K562 (cell line): Measurements from ENCODE around the gene C2CD5. TPM values are rescaled to one million over a fixed set of nuclear protein-coding genes. Genes with fewer than 3 reads are reported as not detected.
A peak's percentile ranks its signal among the peaks of the same experiment; 100 is the strongest.

ENCODE experiments used
- EGR1 ChIP-seq: fragments of 450-650 bp; conservative IDR thresholded peaks from 2 replicates; pipeline ENCODE4 v1.6.1; 2017; ENCODE audit warnings: mild to moderate bottlenecking
- HBP1 ChIP-seq: fragments of 450-650 bp; formaldehyde crosslinking; IDR thresholded peaks from 2 replicates; pipeline ENCODE4 v1.4.0; 2022; ENCODE audit warnings: missing genetic modification characterization
- MIER1 ChIP-seq: fragments of 450-650 bp; IDR thresholded peaks from 2 replicates; pipeline ENCODE4 v1.6.1; 2016; ENCODE audit warnings: antibody characterized with exemption, mild to moderate bottlenecking, low read depth
- PATZ1 ChIP-seq: fragments of 250-450 bp; sonication (Bioruptor Pico); IDR thresholded peaks from 2 replicates; pipeline ENCODE4 v1.5.0; 2020; ENCODE audit warnings: mild to moderate bottlenecking, borderline replicate concordance
- POLR2G ChIP-seq: fragments of 200-400 bp; formaldehyde crosslinking; IDR thresholded peaks from 2 replicates; pipeline ENCODE4 v1.6.1; 2017; ENCODE audit warnings: low read depth, mild to moderate bottlenecking, antibody characterized with exemption, low read length, moderate library complexity
- RFX1 ChIP-seq: fragments of 450-650 bp; IDR thresholded peaks from 2 replicates; pipeline ENCODE4 v1.6.1; 2016; ENCODE audit warnings: mild to moderate bottlenecking, moderate library complexity
- TAF9B ChIP-seq: fragments of 450-650 bp; IDR thresholded peaks from 2 replicates; pipeline ENCODE4 v1.6.1; 2018; ENCODE audit warnings: mild to moderate bottlenecking; ENCODE audit not compliant: partially characterized antibody
- ZBTB33 ChIP-seq: sonication (generic); formaldehyde crosslinking; IDR thresholded peaks from 2 replicates; pipeline ENCODE4 v1.8.1; 2023; ENCODE audit warnings: mild to moderate bottlenecking, missing genetic modification reagents
- ZNF655 ChIP-seq: fragments of 250-450 bp; sonication (Bioruptor Pico); IDR thresholded peaks from 2 replicates; pipeline ENCODE4 v1.5.0; 2021
- polyA plus RNA-seq, 8 experiments: library from polyadenylated mRNA; depleted of rRNA in 4 of 8; stranded (reverse) in 5 of 8; unstranded in 3 of 8; fragments of >200 nt; fragmentation: Nextera tagmentation in 2 of 8; fragmentation: Illumina TruSeq in 1 of 8; extraction: Ambion mirVana in 2 of 8; extraction: Trizol in 1 of 8; gene quantifications; 2 replicates each; pipeline versions ENCODE4 v1.2.1 to v1.2.3, GENCODE V29; 2011 to 2014; ENCODE audit warnings: inconsistent platforms in 1 of 8, missing spikeins in 1 of 8
- total RNA-seq, 7 experiments: library from RNA; depleted of rRNA in 6 of 7; stranded (reverse); fragments of >200 nt in 6 of 7; fragmentation: Illumina TruSeq in 2 of 7; extraction: Trizol in 2 of 7; gene quantifications; 2 replicates each; pipeline versions ENCODE4 v1.2.1 to v1.2.3, GENCODE V29; 2011 to 2021; ENCODE audit warnings: low replicate concordance in 1 of 7
- TF ChIP-seq, protein P1 (sequence below): fragments of 200-800 bp; sonication (Bioruptor generic); IDR thresholded peaks from 2 replicates; pipeline ENCODE4 v1.6.1; 2017; ENCODE audit warnings: missing genetic modification characterization, missing compliant biosample characterization
- TF ChIP-seq, protein P2 (sequence below): IDR thresholded peaks from 3 replicates; pipeline ENCODE4 v1.6.1; 2011; ENCODE audit warnings: borderline replicate concordance, mild to moderate bottlenecking, moderate library complexity; ENCODE audit not compliant: insufficient read length; ENCODE audit errors: extremely low read depth
- TF ChIP-seq, protein P3 (sequence below): fragments of 450-650 bp; IDR thresholded peaks from 2 replicates; pipeline ENCODE4 v1.6.1; 2016

The C2CD5 gene
- total and polyA plus RNA-seq, 9 of the 15 experiments (the other 6 are each of a cell fraction or from before 2014, with no cell fraction given), result 5.1 to 24.1 (median 14.3) TPM

DNA sequence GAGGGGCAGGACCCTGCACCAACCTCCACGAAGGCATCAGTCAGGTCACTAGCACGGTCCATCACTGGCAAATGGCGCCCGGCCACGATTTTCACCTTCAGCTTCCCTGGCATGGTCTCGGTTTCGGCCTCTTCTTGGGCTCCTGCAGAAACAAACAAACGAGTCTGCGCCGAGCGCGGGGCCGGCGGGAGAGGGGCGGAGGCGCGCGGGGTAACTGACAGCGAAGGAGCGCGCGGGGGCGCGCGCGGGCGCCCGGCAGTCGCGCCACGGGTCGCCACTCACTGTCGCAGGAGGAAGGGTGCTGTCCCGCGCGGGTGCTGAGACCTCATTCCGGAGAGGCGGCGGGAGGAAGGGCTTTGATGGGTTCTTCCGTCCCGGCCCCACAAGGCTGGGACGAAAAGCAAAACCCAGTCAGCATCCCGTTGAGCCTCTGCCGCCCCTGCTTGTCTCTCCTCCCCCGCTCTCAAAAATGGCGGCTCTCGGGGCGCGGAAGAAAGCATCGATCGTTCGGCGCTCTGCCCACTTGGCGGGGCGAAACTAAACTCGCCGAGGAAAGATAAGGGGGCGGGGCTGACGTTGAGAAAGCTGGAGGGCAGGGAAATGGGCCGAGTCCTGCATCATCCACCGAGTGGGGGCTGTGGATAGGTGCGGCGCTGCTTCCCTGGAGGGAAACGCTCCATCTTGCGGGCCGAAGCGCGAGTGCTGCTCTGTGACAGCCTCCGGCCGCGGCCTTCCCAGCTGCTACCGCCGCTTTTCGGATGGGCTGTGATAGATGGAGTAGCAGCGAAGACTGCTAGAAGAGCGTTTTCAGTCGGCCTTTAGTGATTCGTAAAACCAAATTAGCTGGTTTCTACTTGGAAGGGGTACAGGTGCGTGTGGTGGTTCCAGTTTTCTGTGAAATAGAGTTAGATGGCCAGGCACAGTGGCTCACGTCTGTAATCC, at the start of gene C2CD5 (continued):
- no peak for TF ChIP-seq ZBTB33 (CRISPR knock-in tag)
- TF ChIP-seq, protein P1, sequence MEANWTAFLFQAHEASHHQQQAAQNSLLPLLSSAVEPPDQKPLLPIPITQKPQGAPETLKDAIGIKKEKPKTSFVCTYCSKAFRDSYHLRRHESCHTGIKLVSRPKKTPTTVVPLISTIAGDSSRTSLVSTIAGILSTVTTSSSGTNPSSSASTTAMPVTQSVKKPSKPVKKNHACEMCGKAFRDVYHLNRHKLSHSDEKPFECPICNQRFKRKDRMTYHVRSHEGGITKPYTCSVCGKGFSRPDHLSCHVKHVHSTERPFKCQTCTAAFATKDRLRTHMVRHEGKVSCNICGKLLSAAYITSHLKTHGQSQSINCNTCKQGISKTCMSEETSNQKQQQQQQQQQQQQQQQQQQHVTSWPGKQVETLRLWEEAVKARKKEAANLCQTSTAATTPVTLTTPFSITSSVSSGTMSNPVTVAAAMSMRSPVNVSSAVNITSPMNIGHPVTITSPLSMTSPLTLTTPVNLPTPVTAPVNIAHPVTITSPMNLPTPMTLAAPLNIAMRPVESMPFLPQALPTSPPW (CRISPR knock-in tag), result peak; percentile 89
- no peak for TF ChIP-seq ZNF655 (CRISPR knock-in tag)
- TF ChIP-seq RFX1, result no peak
- no peak for TF ChIP-seq PATZ1 (CRISPR knock-in tag)
- TF ChIP-seq, protein P2, sequence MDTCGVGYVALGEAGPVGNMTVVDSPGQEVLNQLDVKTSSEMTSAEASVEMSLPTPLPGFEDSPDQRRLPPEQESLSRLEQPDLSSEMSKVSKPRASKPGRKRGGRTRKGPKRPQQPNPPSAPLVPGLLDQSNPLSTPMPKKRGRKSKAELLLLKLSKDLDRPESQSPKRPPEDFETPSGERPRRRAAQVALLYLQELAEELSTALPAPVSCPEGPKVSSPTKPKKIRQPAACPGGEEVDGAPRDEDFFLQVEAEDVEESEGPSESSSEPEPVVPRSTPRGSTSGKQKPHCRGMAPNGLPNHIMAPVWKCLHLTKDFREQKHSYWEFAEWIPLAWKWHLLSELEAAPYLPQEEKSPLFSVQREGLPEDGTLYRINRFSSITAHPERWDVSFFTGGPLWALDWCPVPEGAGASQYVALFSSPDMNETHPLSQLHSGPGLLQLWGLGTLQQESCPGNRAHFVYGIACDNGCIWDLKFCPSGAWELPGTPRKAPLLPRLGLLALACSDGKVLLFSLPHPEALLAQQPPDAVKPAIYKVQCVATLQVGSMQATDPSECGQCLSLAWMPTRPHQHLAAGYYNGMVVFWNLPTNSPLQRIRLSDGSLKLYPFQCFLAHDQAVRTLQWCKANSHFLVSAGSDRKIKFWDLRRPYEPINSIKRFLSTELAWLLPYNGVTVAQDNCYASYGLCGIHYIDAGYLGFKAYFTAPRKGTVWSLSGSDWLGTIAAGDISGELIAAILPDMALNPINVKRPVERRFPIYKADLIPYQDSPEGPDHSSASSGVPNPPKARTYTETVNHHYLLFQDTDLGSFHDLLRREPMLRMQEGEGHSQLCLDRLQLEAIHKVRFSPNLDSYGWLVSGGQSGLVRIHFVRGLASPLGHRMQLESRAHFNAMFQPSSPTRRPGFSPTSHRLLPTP, result no peak
- TF ChIP-seq HBP1, result no peak
- TF ChIP-seq TAF9B, result peak; percentile 70
- TF ChIP-seq MIER1, result no peak
- peak; percentile 98 for TF ChIP-seq POLR2G
- TF ChIP-seq, protein P3, sequence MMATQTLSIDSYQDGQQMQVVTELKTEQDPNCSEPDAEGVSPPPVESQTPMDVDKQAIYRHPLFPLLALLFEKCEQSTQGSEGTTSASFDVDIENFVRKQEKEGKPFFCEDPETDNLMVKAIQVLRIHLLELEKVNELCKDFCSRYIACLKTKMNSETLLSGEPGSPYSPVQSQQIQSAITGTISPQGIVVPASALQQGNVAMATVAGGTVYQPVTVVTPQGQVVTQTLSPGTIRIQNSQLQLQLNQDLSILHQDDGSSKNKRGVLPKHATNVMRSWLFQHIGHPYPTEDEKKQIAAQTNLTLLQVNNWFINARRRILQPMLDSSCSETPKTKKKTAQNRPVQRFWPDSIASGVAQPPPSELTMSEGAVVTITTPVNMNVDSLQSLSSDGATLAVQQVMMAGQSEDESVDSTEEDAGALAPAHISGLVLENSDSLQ, result peak; percentile 41; the same call in 1 of the 2 replicates
- TF ChIP-seq EGR1, result peak; percentile 75
